ENCODE data around the gene KIAA1755.

Gene KIAA1755

DNA sequence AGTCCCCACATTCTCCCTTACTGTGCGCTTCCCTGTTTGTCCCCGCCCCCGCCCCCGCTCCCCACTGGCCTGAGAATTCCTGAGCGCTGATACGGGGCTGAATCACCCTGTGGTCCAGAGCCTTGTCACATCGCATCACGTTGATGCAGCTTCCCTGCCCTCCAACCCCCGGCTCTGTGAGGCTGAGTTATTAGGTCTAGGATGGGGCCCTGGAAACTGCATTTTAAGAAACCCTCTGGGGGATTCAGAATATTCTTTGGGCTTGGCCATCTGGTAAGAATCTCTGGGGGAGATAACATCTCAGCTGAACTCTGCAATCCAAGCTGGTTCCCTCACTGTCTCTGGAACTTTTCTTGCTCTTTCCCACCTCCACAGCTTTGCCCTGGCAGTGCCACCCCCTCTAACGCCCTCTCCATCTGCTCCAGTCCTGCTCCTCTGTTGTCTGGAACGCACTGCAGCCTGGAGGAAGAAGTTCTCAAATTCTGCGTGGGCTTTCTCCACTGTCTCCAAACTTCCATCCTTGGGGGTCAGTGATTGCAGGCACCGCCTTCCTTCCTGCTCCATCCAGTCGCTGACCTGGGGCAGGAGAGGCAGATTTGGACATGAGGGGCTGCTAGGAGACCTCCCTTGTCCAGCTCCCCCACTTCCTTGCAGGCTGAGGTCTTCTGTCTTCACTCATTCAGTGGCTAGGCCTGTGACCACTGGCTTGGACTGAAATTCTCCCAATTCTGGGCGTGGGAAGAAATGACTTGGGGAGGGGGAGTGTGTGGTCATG lies 42.6 kb downstream of the KIAA1755 start:
- DNase-seq = peak; percentile 96

DNA sequence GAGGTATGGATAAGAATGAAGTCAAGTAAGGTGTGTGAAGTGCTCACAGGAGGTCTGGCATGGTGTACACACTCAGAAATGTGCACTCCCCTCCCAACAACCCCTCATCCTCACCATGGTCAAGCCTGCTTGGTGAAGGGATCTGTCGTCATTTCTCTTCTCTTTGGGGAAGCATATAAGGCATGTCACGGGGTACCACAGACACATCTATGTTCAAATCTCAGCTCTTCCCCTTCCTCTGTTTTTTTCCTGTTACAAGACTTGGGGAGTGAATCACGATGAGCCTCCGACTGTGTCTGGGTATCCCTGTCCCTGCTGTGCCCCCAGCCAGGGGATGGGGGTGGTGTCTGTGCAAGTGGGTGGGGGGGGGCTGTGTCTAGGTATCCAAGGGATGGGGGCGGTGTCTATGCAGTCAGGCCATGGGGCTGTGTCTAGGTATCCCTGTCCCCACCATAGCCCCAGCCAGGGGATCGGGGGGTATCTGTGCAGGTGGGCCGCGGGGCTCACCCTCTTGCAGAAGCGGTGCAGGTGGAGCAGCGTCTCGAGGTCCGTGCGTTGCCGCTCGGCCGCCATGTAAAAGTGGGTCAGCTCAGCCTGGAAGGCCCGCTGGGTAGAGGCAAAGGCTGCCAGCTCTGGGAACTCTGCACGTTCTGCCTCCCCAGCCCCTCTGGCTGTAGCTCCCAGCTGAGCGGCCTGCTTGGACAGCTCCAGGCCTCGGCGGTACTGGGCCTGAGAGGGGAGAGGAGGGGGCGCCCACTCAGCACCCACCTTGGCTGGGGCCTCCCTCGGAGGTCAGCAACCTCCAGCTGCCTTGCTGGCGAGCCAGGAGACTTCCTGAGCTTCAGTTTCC lies 43.6 kb downstream of the KIAA1755 start:
- DNase-seq = no peak

GRCh38 chr20:38216201-38216600 lies 44.3 kb downstream of the KIAA1755 start:
- DNase-seq = no peak

DNA sequence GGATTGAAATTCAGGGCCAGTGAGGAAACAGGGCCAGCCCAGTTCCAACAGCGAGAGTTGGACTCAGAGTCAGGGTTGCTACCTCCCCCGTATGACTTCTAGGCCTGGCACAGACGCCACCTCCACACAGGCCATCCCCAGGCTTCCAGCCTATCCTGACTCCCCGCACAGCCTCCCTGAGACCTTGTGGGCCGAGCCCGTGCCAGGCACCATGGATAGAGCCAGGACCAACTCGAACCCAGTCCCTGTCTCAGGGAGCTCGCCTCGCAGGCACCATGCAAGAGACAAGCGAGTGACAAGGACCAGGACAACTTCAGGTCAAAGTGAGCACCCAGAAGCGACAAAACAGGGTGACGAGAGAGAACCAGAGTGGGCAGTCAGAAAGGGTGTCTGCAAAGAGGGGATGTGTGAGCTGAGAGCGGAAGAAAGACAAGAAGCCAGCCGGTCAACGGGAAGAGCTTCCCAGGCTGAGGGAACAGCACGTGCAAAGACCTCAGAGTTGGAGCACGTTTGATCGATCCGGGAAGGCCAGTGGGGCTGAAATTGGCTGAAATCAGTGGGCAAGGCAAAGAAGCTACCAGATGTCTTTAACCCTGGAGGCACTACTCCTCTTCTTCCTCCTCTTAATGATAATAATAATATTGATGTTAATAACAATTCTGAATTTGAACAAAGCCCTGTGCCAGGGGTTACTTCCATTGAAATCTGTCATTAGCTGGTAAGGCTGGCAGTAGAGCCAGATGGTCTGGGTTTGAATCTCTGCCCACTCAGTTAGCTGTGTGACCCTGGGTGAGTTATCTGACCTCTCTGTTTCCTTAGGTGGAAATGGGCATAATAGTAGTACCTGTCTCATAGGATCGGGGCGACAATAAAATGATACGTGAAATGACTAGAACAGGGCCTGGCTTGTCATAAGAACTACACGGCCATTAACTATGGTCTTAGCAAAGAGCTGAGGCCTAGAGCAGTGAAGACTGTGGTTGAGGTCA lies 45.0 kb downstream of the KIAA1755 start:
- DNase-seq = no peak

- DNase-seq = no peak
These were observed 46.0 kb downstream of the KIAA1755 start for GRCh38 chr20:38214256-38215193.

DNA sequence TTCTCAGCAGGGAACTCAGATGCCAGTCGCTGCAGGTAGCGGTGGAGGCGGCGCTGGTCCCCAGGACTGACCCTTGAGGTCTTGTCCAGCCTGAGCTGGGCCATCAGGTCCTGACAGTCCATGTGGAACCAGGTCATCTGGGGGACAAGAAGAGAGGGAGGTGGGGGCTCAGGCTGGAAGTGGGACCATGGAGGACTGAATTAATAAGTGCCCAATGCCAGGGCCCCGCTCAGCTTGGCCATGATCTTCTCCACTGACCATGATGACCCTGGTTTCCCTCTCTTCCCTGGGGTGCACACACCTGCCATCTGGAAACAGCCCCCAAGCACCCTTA lies 47.0 kb downstream of the KIAA1755 start:
- DNase-seq = no peak

DNA sequence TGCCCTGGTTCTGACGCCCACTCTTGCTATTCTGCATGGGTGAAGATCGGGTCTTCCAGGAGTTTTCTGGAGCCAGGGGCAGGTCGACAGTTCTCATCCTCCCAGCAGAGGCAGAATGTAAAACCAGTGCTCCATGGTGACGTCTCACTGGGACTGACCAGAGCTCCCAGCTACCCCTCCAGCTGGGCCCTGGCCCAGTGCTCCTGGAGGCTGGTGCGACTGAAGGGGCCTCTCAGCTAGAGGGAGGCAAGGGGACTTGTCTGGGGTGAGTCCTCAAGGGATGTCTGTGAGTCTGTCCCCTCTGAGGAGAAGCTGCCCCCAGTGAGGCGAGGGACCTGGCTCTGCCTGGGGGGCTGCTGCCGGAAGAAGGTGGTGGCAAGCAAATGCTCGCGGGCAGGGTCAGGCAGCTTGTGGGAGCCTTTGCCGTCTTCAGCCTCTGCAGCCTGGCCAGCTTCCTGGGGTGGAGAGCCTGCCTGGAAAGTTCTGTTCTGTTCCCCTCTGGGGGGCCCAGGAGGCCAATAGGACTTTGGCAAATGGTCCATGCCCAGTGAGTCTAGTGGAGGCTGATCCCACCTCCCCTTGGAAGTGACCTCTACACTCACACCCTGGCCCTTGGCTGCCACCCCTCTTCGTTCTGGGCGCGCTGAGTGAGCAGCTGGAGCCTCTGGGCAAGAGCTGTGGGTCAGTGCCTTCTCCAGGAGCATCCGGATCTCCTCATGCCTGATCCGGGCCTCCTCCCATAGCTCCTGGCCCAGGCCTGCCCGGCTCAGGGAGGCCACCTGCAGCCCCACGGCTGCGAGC lies 47.5 kb downstream of the KIAA1755 start:
- DNase-seq = no peak

GRCh38 chr20:38211200-38212097 lies 49.1 kb downstream of the KIAA1755 start:
- no peak for DNase-seq

- DNase-seq = peak; percentile 43
These were observed 49.8 kb downstream of the KIAA1755 start for GRCh38 chr20:38210741-38211140.

DNA sequence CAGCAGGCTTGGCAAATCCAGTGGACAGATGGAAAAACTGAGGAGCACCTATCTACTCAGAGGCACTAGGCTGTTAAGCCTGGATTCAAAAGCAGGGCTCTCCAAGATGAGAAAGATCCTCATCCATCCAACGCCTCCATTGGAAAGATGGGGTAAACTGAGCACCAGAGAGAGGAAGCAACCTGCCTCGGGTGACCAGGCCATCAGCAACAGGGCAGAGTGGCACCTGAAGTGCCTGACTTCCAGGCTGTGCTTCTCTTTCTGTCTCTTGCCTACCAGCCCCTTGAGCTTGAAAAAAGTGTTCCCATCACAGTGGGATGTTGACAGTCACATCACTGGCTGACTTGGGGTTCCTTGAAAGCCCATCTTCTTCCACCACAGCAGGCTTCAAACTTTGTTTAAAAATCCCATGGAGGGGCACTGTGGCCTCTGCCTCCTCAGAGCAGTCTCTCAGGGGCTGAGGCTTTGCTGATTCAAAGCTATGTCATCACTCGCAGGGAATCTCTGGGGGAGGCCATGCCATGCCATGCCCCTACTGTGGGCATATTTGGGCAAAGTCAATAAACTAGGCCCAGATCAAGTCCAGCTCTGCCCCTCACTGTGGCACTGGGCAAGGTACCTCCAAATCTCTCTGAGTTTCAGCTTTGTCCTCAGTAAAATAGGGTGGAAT lies 50.7 kb downstream of the KIAA1755 start:
- DNase-seq = no peak

DNA sequence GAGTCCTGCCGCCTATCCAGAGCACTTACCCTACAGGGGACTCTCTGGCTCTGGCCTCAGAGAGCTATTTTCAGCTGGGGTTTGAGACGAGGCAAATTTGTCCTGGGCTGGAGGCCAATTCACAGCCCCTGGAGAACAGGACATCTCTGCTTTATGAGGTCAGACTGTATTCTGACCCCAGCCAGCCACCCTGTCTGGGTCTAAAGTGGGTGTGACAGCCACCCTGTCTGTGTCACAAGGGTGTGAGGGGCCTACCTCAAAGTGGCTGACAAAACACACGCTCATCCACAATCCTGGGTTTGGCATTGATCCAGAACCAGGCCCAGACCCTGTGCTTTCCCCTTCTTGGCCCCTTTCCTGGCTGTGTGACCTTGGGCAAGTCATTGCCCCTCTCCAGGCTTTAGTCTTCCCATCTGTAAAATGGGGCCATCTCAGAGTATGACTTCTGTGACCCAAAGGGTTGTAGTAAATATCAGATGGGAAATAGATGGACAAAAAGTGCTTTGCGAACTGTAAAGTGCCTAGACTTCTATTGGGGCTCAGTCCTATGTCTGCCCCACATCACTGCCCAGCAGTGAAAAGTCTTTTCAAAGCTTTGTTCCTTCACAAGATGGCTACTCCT lies 51.4 kb downstream of the KIAA1755 start:
- DNase-seq = no peak

GRCh38 chr20:38208523-38208922 lies 52.0 kb downstream of the KIAA1755 start:
- no peak for DNase-seq

DNA sequence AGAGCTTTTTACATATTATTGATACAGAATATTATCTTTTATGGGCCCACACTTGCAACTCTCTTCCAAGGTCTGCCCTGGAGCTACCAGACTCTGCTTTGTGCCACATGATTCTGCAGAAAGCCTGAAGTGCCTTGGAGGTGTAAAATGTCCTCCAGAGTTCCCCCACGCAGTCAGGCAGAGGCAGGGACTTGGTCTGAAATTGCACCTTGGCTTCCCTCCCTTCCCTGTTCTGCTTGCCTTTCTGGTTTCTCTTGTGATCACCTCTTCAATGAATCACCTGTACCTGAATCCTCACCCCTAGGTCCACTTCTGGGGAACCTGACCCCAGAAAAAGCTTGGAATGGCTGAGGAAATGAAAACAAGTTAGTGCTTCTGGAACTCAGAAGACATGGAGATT lies 52.4 kb downstream of the KIAA1755 start:
- no peak for DNase-seq

DNA sequence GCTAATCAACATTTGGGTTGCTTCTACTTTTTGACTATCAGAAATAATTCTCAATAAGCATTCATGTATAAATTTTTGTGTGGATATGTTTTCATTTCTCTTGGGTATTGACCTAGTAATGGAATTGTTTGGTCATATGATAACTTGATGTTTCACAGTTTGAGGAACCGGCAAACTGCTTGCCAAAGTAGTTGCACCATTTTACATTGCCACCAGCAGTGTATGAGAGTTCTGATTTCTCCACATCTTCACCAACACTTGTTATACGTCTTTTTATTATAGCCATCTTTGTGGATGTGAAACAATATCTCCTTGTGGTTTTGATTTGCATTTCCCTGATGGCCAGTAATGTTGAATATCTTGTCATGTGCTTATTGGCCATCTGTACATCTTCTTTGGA lies 52.9 kb downstream of the KIAA1755 start:
- no peak for DNase-seq

GRCh38 chr20:38205001-38205400 lies 55.5 kb downstream of the KIAA1755 start:
- DNase-seq = no peak

GRCh38 chr20:38203981-38204357 lies 56.6 kb downstream of the KIAA1755 start:
- no peak for DNase-seq

DNA sequence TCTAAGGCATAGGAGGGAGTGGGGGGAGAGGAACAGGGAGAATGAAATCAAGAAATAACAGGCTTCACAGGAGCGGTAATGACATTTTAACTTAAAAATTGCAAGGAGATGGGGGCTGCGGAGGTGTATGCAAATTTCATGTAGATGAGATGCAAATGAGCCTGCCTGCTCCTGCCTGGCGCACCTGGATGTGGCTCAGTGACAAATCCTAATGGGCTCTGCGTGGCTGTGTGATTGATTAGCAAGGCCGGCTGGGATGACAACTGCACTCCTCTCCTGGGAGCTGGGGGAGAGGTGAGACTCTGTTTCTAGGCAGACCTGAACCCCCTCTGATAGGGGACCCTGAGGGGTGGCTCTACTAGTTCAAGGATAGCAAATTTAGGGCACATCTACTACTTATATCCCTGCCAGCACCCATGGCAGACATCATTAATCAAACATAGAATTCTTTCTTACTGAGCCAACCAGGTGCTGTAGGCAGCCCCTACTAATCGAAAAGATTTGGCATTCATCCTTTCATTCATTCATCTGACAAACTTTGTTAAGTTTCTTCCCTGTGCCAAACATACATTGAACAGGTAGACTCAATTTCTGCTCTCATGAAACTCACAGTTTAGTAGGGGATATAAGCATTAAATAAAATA lies 57.1 kb downstream of the KIAA1755 start:
- no peak for DNase-seq

GRCh38 chr20:38202982-38203293 lies 57.6 kb downstream of the KIAA1755 start:
- DNase-seq = no peak
